Urinary bladder (tissue), 4 donors: ENCODE data around the gene HABP4. TPM values are rescaled to one million over a fixed set of nuclear protein-coding genes. Genes with fewer than 3 reads are reported as not detected.

Experiments used
- DNase-seq: peaks from one replicate; pipeline ENCODE4 v3.0.0-alpha.2; 2015; ENCODE audit errors: extremely low spot score
- H3K27ac ChIP-seq: one replicate; pipeline ENCODE4 v1.5.1; 2013; ENCODE audit warnings: low read depth, mild to moderate bottlenecking, moderate library complexity
- H3K36me3 ChIP-seq: one replicate; pipeline ENCODE4 v1.6.1; 2013; ENCODE audit warnings: mild to moderate bottlenecking, moderate library complexity; ENCODE audit not compliant: insufficient read depth
- H3K4me1 ChIP-seq: one replicate; pipeline ENCODE4 v1.6.1; 2013; ENCODE audit warnings: mild to moderate bottlenecking, moderate library complexity; ENCODE audit not compliant: insufficient read depth
- H3K4me3 ChIP-seq: one replicate; pipeline ENCODE4 v1.5.1; 2013; ENCODE audit warnings: low read depth, low read length
- WGBS: extraction: QIAGEN DNeasy Blood & Tissue Kit; methylation state at CpG from one replicate; pipeline ENCODE4 v1.1.7; 2013; 5-methylcytosine and 5-hydroxymethylcytosine counted together
- polyA plus RNA-seq: library from polyadenylated mRNA; stranded (reverse); fragments of 200-250 nt; gene quantifications from one replicate; pipeline ENCODE4 v1.2.3, GENCODE V29; 2013
- total RNA-seq: library from RNA; depleted of rRNA; stranded (reverse); fragments of >200 nt; gene quantifications from one replicate; pipeline ENCODE4 v1.2.3, GENCODE V29; 2014
- donor health status: healthy with polysubstance abuse.
- donor health status: healthy.

Gene HABP4
- total and polyA plus RNA-seq, 2 donors, result 6.6 to 17.8 TPM

GRCh38 chr9:96519095-96519494 lies 69.1 kb downstream of the HABP4 start:
- no peak for DNase-seq
- Histone ChIP-seq H3K4me1 (no peaks in the 10 kb centered on the region), H3K27ac (no peak overlapping the region), H3K36me3 (peaks cover 1% of the 10 kb centered on the region), H3K4me3 (no peak overlapping the region)
- 94% methylated on average over 7 of the region's 7 CpGs for WGBS

GRCh38 chr9:96519787-96520186 lies 69.8 kb downstream of the HABP4 start:
- no peak overlapping the region for H3K4me3 ChIP-seq
- H3K27ac ChIP-seq, result no peak overlapping the region
- no peak for DNase-seq
- no peaks in the 10 kb centered on the region for H3K36me3 ChIP-seq
- no peaks in the 10 kb centered on the region for H3K4me1 ChIP-seq
- whole genome bisulfite sequencing, result 73% methylated on average over 2 of the region's 2 CpGs

- no peak for DNase-seq
- Histone ChIP-seq H3K4me1 (no peaks in the 10 kb centered on the region), H3K36me3 (no peaks in the 10 kb centered on the region), H3K27ac (no peak overlapping the region), H3K4me3 (no peak overlapping the region)
- WGBS, result 85% methylated on average over 4 of the region's 4 CpGs
These were observed 72.4 kb downstream of the HABP4 start for GRCh38 chr9:96522366-96522765.

- H3K4me3 ChIP-seq, result no peak overlapping the region
- no peak overlapping the region for H3K27ac ChIP-seq
- H3K4me1 ChIP-seq, result no peaks in the 10 kb centered on the region
- no peak for DNase-seq
- WGBS, result 81% methylated on average over 7 of the region's 7 CpGs
- H3K36me3 ChIP-seq, result no peaks in the 10 kb centered on the region
These were observed 73.4 kb downstream of the HABP4 start for GRCh38 chr9:96523374-96523773.

- 88% methylated on average over 7 of the region's 7 CpGs for WGBS
- H3K4me1 ChIP-seq, result no peaks in the 10 kb centered on the region
- DNase-seq, result no peak
- no peak overlapping the region for H3K4me3 ChIP-seq
- H3K27ac ChIP-seq, result no peak overlapping the region
- H3K36me3 ChIP-seq, result no peaks in the 10 kb centered on the region
These were observed 74.1 kb downstream of the HABP4 start for GRCh38 chr9:96524045-96524444.

GRCh38 chr9:96524764-96525163 lies 74.8 kb downstream of the HABP4 start:
- Histone ChIP-seq H3K4me1 (no peaks in the 10 kb centered on the region), H3K36me3 (no peaks in the 10 kb centered on the region), H3K27ac (no peak overlapping the region), H3K4me3 (no peak overlapping the region)
- WGBS, result 88% methylated on average over 2 of the region's 2 CpGs
- DNase-seq, result no peak

GRCh38 chr9:96532173-96532572 lies 82.2 kb downstream of the HABP4 start:
- Histone ChIP-seq H3K36me3 (peaks cover 2% of the 10 kb centered on the region), H3K27ac (no peak overlapping the region), H3K4me3 (no peak overlapping the region), H3K4me1 (no peaks in the 10 kb centered on the region)
- no peak for DNase-seq

GRCh38 chr9:96540106-96540505 lies 90.1 kb downstream of the HABP4 start:
- Histone ChIP-seq H3K27ac (no peak overlapping the region), H3K4me1 (no peaks in the 10 kb centered on the region), H3K4me3 (no peak overlapping the region), H3K36me3 (peaks cover 2% of the 10 kb centered on the region)
- WGBS, result 99% methylated on average over 3 of the region's 3 CpGs
- no peak for DNase-seq

Other genes with a start within 250 kb of the HABP4 start
- gene HSD17B3, start 148.0 kb upstream of the HABP4 start, total RNA-seq, result not detected
- gene HSD17B3, start 148.0 kb upstream of the HABP4 start, polyA plus RNA-seq, result 0.60 TPM
- gene SLC35D2, start 66.5 kb upstream of the HABP4 start, total RNA-seq, result 22.6 TPM
- gene SLC35D2, start 66.5 kb upstream of the HABP4 start, polyA plus RNA-seq, result 19.8 TPM
- gene ZNF367, start 31.8 kb upstream of the HABP4 start, total RNA-seq, result 22.0 TPM
- gene ZNF367, start 31.8 kb upstream of the HABP4 start, polyA plus RNA-seq, result 1.7 TPM
- 27.8 TPM for gene CDC14B, start 169.7 kb downstream of the HABP4 start, total RNA-seq
- gene CDC14B, start 169.7 kb downstream of the HABP4 start, polyA plus RNA-seq, result 11.7 TPM
- 19.7 TPM for gene PRXL2C, start 205.1 kb downstream of the HABP4 start, total RNA-seq
- gene PRXL2C, start 205.1 kb downstream of the HABP4 start, polyA plus RNA-seq, result 11.2 TPM